ENCODE data around the gene CELF2.
A peak's percentile ranks its signal among the peaks of the same experiment; 100 is the strongest.

CELF2 gene

GRCh38 chr10:11355592-11355991 is 337.9 kb downstream of the CELF2 start:
- no peak for DNase-seq (ENCODE audit: low spot score)

- DNase-seq (ENCODE audit: low spot score) = no peak
These were observed 339.8 kb downstream of the CELF2 start for GRCh38 chr10:11357439-11357838.

- no peak for DNase-seq (ENCODE audit: low spot score)
These were observed 340.3 kb downstream of the CELF2 start for GRCh38 chr10:11358011-11358410.

- DNase-seq (ENCODE audit: low spot score) = no peak
These were observed 341.4 kb downstream of the CELF2 start for GRCh38 chr10:11358923-11359575.

GRCh38 chr10:11359869-11360268 is 342.2 kb downstream of the CELF2 start:
- no peak for DNase-seq (ENCODE audit: low spot score)

- DNase-seq (ENCODE audit: low spot score) = no peak
These were observed 345.8 kb downstream of the CELF2 start for GRCh38 chr10:11363497-11363896.

- DNase-seq (ENCODE audit: low spot score) = no peak
These were observed 346.6 kb downstream of the CELF2 start for GRCh38 chr10:11364241-11364640.

- peak; percentile 36 for DNase-seq (ENCODE audit: low spot score)
These were observed 349.2 kb downstream of the CELF2 start for GRCh38 chr10:11366889-11367288.

- no peak for DNase-seq (ENCODE audit: low spot score)
These were observed 349.8 kb downstream of the CELF2 start for GRCh38 chr10:11367505-11367904.

GRCh38 chr10:11373717-11374171 is 356.1 kb downstream of the CELF2 start:
- peak; percentile 67 for DNase-seq (ENCODE audit: low spot score)

- no peak for DNase-seq (ENCODE audit: low spot score)
These were observed 359.6 kb downstream of the CELF2 start for GRCh38 chr10:11377267-11377666.

- no peak for DNase-seq (ENCODE audit: low spot score)
These were observed 361.2 kb downstream of the CELF2 start for GRCh38 chr10:11378835-11379234.

GRCh38 chr10:11379771-11380170 is 362.1 kb downstream of the CELF2 start:
- DNase-seq (ENCODE audit: low spot score) = no peak

- DNase-seq (ENCODE audit: low spot score) = peak; percentile 13
These were observed 363.4 kb downstream of the CELF2 start for GRCh38 chr10:11381023-11381422.

GRCh38 chr10:11381511-11381910 is 363.8 kb downstream of the CELF2 start:
- no peak for DNase-seq (ENCODE audit: low spot score)

GRCh38 chr10:11382187-11382586 is 364.5 kb downstream of the CELF2 start:
- DNase-seq (ENCODE audit: low spot score) = no peak

GRCh38 chr10:11386044-11386443 is 368.4 kb downstream of the CELF2 start:
- no peak for DNase-seq (ENCODE audit: low spot score)

Data from kidney tubule cell (primary cell).